HG03378 (cell line): ENCODE results near the gene TOMM22.

ENCODE experiments used
- ATAC-seq: cut with Tn5 transposase; IDR thresholded peaks from one replicate; pipeline ENCODE4 v1.9.1; 2021; ENCODE audit warnings: mild to moderate bottlenecking, moderate library complexity; ENCODE audit not compliant: unreplicated experiment

TOMM22 gene

DNA sequence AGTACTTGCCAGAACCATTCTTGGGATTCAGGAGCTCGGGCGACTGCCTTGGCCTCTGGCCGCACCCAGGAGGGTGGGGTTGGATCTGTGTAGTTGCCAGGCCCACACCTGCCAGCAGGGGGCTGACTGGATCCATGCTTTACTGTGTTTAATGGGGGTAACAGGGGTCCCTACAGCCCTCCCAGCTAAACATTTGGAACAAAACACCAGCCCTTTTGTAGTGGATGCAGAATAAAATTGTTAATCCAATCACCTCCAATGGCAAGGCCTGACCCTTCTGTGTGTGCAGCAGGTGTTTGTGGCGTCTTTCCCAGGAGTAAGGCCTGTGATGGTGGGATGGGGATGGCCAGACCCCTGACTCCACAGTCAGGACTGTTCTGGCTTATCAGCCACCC is 51.6 kb downstream of the TOMM22 start:
- ATAC-seq: no peak

DNA sequence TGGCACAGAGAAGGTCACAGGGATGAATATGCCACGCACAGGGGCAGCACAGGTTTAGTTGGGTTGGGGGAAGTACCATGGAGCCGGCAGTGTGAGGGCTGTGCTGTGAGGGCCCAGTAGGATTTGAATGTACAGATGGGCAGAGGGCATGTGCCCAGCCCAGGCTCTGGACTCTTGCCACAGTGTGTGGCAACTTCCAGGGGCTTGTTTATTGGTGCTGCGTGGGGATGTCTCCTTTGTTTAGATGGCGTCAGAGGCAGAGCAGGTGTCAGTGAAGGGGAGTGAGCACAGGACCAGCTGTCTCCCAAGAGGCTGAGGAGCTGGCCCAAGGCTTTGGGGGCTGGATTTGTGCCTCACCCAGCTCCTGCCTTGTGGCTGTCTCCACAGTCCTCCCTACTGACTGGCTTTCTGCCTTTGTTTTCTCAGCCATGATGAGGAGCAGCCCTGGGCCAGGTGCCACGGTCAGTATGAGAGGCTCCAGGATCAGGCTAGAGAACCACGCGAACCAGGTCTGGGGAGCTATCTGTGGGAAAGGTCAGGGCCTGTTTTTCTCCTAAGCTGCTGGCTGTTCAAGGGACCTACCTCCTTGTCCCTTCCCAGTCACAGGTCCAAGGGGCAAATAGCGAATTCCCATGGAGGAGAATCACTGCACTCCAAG is 52.1 kb downstream of the TOMM22 start:
- no peak for ATAC-seq

DNA sequence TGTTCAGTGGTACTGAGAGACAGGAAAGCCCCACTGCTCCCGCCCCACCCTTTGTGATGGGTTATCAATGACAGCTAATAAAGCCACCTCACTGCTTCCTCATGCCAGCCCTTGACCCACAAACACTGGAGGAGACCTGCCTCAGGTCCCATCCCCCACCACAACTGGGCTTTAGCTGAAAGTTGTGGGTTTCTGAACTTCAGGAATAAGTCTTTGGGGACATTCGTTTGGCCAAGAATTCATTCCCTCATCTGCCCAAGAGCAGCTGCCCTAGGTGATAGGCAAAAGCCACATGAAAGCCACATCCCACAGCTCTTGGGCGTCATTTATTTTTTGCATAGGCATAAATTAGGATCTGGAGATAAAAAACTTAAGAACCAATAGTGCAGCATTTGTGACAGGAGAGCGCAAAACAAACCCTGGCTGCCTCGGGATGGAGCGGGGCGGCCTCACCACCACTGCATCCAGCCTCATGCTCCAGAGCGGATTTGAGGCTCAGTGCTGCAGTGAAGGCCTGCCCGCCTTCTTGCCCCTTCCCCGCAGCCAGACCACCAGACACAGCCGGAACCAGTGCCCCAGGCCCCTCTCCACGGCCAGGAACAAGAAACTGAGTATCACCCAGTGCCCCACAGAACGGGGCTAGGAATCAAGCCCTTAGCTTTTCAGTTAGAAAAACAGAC is 52.8 kb downstream of the TOMM22 start:
- no peak for ATAC-seq
